Lower leg skin (tissue), 4 donors: Measurements from ENCODE around the gene VEGFB. TPM values are rescaled to one million over a fixed set of nuclear protein-coding genes. Genes with fewer than 3 reads are reported as not detected.

Experiments used
- DNase-seq, 2 donors: peaks; one replicate each; pipeline ENCODE4 v3.0.0-alpha.2; 2019; ENCODE audit warnings: low spot score in 2 of 2
- H3K4me3 ChIP-seq: fragments of 200-600 bp; sonication (generic); 2 replicates; pipeline ENCODE4 v1.5.1; 2017; ENCODE audit warnings: mild to moderate bottlenecking, low read depth; ENCODE audit not compliant: poor library complexity, severe bottlenecking
- POLR2A ChIP-seq, 2 donors: fragments of 450-650 bp; IDR thresholded peaks; one replicate each; pipeline ENCODE4 v1.6.1; 2016 to 2017; ENCODE audit warnings: antibody characterized with exemption in 2 of 2, mild to moderate bottlenecking in 1 of 2, moderate library complexity in 1 of 2
- WGBS, 2 donors: methylation state at CpG; one replicate each; pipeline ENCODE4 v1.1.5; 2018; 5-methylcytosine and 5-hydroxymethylcytosine counted together
- intact Hi-C: fragments of 100-400 bp; cut with DNase I; formaldehyde crosslinking; loops from one replicate; pipeline ENCODE4 v1.15.0; 2023; ENCODE audit warnings: low total_unique reads
- total RNA-seq, 4 donors: library from RNA; depleted of rRNA; stranded (reverse); fragments of >200 nt; gene quantifications; one replicate each; pipeline ENCODE4 v1.1.0, GENCODE V29; 2016
- TF ChIP-seq, protein P1 (sequence below), 3 donors: fragments of 450-650 bp; IDR thresholded peaks; one replicate each; pipeline ENCODE4 v1.5.1; 2016; ENCODE audit warnings: antibody characterized with exemption in 3 of 3, mild to moderate bottlenecking in 3 of 3, moderate library complexity in 2 of 3

The VEGFB gene
- total RNA-seq, 4 donors from 2014 or later = 45.9 to 71.2 (median 65.6) TPM

DNA sequence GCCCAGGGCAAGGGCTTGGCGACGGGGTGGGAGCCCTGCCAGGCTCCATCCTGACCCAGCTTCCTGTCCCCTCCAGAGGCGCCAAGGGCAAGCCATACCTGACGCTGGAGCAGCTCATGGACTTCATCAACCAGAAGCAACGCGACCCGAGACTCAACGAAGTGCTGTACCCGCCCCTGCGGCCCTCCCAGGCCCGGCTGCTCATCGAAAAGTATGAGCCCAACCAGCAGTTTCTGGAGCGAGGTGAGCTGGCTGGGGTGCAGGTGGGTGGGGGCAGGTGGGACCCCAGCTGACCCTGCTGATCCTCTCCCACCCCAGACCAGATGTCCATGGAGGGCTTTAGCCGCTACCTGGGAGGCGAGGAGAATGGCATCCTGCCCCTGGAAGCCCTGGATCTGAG lies 21.9 kb downstream of the VEGFB start:
- TF ChIP-seq, protein P1, sequence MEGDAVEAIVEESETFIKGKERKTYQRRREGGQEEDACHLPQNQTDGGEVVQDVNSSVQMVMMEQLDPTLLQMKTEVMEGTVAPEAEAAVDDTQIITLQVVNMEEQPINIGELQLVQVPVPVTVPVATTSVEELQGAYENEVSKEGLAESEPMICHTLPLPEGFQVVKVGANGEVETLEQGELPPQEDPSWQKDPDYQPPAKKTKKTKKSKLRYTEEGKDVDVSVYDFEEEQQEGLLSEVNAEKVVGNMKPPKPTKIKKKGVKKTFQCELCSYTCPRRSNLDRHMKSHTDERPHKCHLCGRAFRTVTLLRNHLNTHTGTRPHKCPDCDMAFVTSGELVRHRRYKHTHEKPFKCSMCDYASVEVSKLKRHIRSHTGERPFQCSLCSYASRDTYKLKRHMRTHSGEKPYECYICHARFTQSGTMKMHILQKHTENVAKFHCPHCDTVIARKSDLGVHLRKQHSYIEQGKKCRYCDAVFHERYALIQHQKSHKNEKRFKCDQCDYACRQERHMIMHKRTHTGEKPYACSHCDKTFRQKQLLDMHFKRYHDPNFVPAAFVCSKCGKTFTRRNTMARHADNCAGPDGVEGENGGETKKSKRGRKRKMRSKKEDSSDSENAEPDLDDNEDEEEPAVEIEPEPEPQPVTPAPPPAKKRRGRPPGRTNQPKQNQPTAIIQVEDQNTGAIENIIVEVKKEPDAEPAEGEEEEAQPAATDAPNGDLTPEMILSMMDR (IDR thresholded peaks at IDR 0.05) = no peak
- no peak for TF ChIP-seq POLR2A (IDR thresholded peaks at IDR 0.05)
- intact Hi-C loops = no loop called here
- 76 to 85% methylated on average over 15 of the region's 15 CpGs for WGBS, 2 donors

GRCh38 chr11:64258356-64258755 lies 24.0 kb downstream of the VEGFB start:
- no peak for DNase-seq
- WGBS, 2 donors = 88 to 91% methylated on average over 24 of the region's 24 CpGs
- TF ChIP-seq POLR2A (IDR thresholded peaks at IDR 0.05) = no peak
- TF ChIP-seq, protein P1 (IDR thresholded peaks at IDR 0.05) = no peak
- intact Hi-C loops = no loop called here
- H3K4me3 ChIP-seq = no peak overlapping the region

More for the DNA sequence above, 21.9 kb downstream of the VEGFB start:
- H3K4me3 ChIP-seq = no peak overlapping the region
- no peak for DNase-seq

- WGBS, 2 donors = 92 to 93% methylated on average over 30 to 32 of the region's 32 CpGs
- no peak overlapping the region for H3K4me3 ChIP-seq
- TF ChIP-seq, protein P1 (IDR thresholded peaks at IDR 0.05) = no peak
- TF ChIP-seq POLR2A (IDR thresholded peaks at IDR 0.05) = no peak
- intact Hi-C loops = no loop called here
- DNase-seq = no peak
These were observed 24.7 kb downstream of the VEGFB start for GRCh38 chr11:64258946-64259532.

DNA sequence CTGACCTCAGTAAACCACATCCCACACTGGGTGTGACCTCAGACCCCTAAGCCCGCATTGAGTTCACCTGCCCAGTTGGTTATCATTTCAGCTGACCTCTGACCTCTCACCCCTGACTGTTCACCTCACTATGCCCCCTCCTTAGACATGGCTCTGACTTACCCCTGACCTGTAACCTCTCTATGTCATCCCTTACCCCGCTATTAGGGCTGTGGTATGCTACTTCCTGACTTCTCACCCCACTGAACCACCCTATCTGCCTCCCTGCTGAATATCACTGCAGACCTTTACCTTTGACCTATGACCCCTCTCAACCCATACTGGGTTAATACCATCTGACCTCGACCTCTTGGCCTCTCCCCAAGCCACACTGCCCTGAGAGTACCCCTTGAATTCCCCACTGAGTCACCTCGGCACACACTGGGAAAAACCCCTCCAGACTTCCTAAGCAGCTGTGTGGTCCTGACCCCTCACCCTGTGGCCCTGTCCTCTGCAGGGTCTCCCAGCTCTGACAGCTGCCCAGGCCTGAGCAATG lies 25.2 kb downstream of the VEGFB start:
- intact Hi-C loops = no loop called here
- no peak for DNase-seq
- TF ChIP-seq, protein P1 (IDR thresholded peaks at IDR 0.05) = no peak
- no peak for TF ChIP-seq POLR2A (IDR thresholded peaks at IDR 0.05)
- WGBS, 2 donors = 78 to 82% methylated on average over 4 of the region's 4 CpGs
- H3K4me3 ChIP-seq = no peak overlapping the region

- intact Hi-C loops = no loop called here
- no peak for DNase-seq
- TF ChIP-seq, protein P1 (IDR thresholded peaks at IDR 0.05) = no peak
- TF ChIP-seq POLR2A (IDR thresholded peaks at IDR 0.05) = no peak
- no peak overlapping the region for H3K4me3 ChIP-seq
- WGBS, 2 donors = 94 to 95% methylated on average over 6 of the region's 6 CpGs
These were observed 25.8 kb downstream of the VEGFB start for GRCh38 chr11:64260147-64260708.
